Suprapubic skin (tissue), 3 donors: Measurements from ENCODE around the gene B4GALNT4.

Experiments
- POLR2AphosphoS5 ChIP-seq, 3 donors: sonication (generic); formaldehyde crosslinking; IDR thresholded peaks; one replicate each; pipeline ENCODE4 v1.6.1; 2017; ENCODE audit warnings: antibody characterized with exemption in 3 of 3
- TF ChIP-seq, protein P1 (sequence below), 2 donors: fragments of 200-600 bp in 1 of 2; fragments of 450-650 bp in 1 of 2; sonication (generic) in 1 of 2; IDR thresholded peaks; one replicate each; pipeline ENCODE4 v1.5.1; 2016 to 2019; ENCODE audit warnings: antibody characterized with exemption in 2 of 2, mild to moderate bottlenecking in 1 of 2, moderate library complexity in 1 of 2

DNA sequence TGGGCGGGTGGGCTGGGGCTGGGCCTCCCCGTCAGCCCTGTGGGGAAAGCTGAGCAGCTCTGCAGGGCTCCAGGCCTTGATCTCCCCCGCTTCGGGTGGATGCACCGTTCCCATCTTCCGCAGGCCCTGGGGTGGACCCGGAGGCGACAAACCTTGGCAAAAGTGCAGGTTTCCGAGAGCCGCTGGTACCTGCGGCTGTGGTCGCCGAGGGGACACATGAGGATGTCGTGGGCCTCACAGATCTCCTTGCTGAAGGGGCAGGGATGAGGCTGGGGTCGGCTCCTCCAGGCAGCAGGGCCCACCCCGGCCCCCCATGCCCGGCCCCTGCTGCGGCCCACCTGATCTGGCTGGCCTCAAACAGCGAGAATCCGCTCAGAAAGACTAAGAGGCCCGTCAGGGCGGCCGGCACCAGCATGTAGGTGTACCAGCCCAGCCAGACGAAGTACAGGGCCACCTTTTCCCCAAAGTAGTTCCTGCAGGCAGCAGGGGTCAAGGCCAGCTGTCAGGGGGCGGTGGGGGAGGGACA is 60.7 kb downstream of the B4GALNT4 start:
- TF ChIP-seq, protein P1, sequence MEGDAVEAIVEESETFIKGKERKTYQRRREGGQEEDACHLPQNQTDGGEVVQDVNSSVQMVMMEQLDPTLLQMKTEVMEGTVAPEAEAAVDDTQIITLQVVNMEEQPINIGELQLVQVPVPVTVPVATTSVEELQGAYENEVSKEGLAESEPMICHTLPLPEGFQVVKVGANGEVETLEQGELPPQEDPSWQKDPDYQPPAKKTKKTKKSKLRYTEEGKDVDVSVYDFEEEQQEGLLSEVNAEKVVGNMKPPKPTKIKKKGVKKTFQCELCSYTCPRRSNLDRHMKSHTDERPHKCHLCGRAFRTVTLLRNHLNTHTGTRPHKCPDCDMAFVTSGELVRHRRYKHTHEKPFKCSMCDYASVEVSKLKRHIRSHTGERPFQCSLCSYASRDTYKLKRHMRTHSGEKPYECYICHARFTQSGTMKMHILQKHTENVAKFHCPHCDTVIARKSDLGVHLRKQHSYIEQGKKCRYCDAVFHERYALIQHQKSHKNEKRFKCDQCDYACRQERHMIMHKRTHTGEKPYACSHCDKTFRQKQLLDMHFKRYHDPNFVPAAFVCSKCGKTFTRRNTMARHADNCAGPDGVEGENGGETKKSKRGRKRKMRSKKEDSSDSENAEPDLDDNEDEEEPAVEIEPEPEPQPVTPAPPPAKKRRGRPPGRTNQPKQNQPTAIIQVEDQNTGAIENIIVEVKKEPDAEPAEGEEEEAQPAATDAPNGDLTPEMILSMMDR (IDR thresholded peaks at IDR 0.05): no peak
- TF ChIP-seq POLR2AphosphoS5 (IDR thresholded peaks at IDR 0.05): no peak
